Peyer's patch (tissue), 4 donors: ENCODE data around the gene EPS15.

ENCODE experiments used
- POLR2A ChIP-seq, 2 donors: fragments of 450-650 bp; IDR thresholded peaks; one replicate each; pipeline ENCODE4 v1.5.1; 2017; ENCODE audit warnings: antibody characterized with exemption in 2 of 2, mild to moderate bottlenecking in 2 of 2, moderate library complexity in 2 of 2
- TF ChIP-seq, protein P1 (sequence below), 6 experiments: fragments of 450-650 bp in 4 of 6; fragments of 200-600 bp in 2 of 6; sonication (generic) in 1 of 6; IDR thresholded peaks; one replicate each; pipeline ENCODE4 v1.5.1; 2017 to 2019; ENCODE audit warnings: antibody characterized with exemption in 6 of 6, mild to moderate bottlenecking in 3 of 6, moderate library complexity in 1 of 6

DNA sequence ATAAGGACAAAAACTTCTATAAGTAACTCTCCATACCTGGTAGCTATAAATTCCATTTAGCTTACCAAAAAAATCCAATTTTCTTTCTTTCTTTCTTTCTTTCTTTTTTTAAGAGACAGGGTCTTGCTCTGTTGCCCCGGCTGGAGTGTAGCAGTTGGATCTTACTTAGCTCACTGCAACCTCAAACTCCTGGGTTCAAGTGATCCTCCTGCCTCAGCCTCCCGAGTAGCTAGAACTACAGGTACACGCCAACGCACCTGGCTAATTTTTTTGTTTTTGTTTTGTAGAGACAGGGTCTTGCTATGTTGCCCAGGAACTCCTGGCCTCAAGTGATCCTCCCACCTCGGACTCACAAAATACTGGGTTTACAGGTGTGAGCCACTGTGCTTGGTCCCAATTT is 75.5 kb downstream of the EPS15 start:
- TF ChIP-seq, protein P1, sequence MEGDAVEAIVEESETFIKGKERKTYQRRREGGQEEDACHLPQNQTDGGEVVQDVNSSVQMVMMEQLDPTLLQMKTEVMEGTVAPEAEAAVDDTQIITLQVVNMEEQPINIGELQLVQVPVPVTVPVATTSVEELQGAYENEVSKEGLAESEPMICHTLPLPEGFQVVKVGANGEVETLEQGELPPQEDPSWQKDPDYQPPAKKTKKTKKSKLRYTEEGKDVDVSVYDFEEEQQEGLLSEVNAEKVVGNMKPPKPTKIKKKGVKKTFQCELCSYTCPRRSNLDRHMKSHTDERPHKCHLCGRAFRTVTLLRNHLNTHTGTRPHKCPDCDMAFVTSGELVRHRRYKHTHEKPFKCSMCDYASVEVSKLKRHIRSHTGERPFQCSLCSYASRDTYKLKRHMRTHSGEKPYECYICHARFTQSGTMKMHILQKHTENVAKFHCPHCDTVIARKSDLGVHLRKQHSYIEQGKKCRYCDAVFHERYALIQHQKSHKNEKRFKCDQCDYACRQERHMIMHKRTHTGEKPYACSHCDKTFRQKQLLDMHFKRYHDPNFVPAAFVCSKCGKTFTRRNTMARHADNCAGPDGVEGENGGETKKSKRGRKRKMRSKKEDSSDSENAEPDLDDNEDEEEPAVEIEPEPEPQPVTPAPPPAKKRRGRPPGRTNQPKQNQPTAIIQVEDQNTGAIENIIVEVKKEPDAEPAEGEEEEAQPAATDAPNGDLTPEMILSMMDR (IDR thresholded peaks at IDR 0.05) = no peak
- TF ChIP-seq POLR2A (IDR thresholded peaks at IDR 0.05) = no peak
